NCI-H69 (cell line): Measurements from ENCODE around the gene ZNF609.
A peak's percentile ranks its signal among the peaks of the same experiment; 100 is the strongest.

Experiments used
- DNase-seq: peaks from one replicate; lab custom pipeline; 2025; lab: John Stamatoyannopoulos, UW

ZNF609 gene

GRCh38 chr15:64651601-64652191 lies 191.3 kb downstream of the ZNF609 start:
- DNase-seq, result peak; percentile 85

DNA sequence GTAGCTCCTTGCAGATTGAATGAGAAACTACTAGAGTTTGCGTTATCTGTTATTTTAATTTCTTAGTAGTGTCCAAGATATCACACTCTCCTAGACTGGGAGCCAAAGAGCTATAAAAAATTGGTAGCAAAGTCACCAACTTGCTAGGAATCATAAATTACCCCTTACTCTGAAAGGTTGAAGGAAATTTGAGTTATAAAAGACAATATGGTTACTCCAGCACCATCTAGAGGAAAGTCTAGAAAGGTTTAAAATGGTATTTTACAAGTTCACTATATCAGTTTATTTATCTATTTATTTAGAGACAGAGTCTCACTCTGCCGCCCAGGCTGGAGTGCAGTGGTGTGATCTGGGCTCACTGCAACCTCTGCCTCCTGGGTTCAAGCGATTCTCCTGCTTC lies 193.4 kb downstream of the ZNF609 start:
- DNase-seq, result peak; percentile 41

DNA sequence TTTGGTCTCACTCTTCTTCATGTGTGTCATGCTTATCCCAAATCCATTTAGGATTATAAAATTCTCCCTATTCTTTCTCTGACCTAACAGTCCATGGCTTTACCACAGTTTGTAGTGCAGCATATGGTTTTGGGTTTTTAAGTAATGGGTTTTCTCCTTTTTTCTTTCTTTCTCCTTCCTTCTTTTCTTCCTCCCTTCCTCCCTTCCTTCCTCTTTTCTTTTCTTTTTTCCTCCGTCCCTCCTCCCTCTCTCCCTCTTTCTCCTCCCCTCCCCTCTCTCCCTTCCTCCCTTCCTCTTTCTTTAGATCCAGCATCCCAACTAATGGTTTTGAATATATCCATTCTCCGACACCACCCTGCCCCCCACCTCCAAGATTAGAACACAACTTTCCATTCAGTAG lies 196.1 kb downstream of the ZNF609 start:
- no peak for DNase-seq

GRCh38 chr15:64665179-64665578 lies 204.8 kb downstream of the ZNF609 start:
- no peak for DNase-seq

DNA sequence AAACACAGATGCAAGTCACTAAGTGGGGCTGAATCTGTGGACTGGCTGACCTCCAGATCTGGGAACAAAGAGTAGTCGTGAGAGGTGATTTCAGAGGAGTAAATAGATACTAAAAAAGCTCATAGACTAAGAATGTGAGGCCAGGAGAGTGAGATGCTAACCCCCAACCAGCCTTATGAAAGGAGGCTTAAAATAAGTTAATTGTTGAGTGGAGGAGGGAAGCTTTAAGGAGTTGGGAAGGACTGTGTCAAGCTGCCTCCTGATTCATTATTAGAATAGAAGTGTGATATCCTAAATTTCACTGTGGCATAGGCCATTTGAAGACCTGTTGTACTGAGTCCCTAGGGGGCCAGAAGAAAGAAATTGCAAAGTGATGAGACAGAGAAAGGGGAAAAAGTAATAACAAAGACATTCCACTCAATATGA lies 207.4 kb downstream of the ZNF609 start:
- no peak for DNase-seq

GRCh38 chr15:64673866-64674265 lies 213.5 kb downstream of the ZNF609 start:
- no peak for DNase-seq

DNA sequence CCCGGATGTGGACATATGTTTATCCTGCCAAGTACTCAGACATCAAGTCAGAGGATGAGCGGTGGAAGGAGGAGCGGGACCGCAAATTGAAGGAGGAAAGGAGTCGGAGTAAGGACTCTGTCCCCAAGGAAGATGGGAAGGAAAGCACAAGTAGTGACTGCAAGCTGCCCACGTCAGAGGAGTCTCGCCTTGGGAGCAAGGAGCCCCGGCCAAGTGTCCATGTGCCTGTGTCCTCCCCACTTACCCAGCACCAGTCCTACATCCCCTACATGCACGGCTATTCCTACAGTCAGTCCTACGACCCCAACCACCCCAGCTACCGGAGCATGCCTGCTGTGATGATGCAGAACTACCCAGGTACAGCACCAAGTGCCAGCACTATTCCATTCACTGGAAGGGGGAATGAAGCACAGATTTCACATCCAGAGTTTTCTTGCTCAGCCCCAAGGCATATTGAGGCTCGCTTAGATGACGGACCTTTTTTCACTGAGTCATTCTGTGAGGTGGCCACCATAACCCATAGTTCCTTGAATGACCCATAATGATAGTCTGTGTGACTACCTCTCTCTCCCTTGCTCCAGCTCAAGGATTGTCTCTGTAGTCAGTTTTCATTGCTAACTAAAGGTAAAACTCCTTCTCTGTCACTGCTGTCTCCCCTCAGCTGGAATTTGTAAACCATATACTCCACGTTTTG lies 217.9 kb downstream of the ZNF609 start:
- no peak for DNase-seq

DNA sequence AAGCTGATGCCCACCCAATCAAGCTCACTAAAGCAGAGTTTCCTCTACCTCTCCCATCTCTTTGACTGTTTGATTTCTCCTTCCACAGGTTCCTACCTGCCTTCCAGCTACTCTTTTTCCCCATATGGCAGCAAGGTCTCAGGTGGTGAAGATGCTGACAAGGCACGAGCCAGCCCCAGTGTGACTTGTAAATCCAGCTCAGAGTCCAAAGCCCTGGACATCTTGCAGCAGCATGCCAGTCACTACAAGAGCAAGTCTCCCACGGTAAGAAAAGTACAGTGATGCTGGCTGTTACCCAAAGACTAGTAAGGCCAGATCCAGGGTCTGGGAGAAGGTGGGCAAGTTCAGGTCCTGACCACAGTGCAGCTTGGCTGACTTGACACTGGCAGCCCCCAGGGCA lies 219.7 kb downstream of the ZNF609 start:
- no peak for DNase-seq

DNA sequence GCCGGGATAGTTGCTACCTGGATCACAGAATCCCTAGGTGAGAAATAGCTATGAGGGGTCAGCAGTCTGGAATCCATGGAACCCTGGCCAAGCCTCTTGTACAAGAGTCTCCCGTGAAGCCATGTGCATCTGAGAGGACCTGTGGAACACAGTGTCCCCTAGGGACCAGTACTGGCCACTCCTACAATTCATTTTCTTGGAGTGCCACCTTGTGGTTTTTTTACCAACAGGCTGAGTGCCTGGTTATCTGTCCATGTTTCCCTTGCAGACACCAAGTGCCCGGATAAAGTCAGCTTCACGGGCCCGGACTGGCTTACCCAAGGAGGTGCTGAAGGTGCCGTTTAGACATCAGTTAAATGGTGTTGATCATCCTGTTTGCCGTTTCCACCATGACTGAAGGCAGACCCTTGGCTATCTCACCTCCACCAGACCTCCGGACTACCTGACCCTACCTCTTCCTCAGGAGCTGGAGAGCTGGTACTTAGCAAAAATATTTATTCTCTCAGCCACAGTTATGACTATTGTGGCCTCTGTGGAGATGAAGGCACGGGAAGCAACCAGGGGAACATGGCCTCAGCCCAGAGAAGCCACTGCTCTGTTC lies 221.1 kb downstream of the ZNF609 start:
- peak; percentile 87 for DNase-seq

GRCh38 chr15:64682255-64682654 lies 221.9 kb downstream of the ZNF609 start:
- no peak for DNase-seq

GRCh38 chr15:64683378-64683777 lies 223.0 kb downstream of the ZNF609 start:
- DNase-seq, result no peak

DNA sequence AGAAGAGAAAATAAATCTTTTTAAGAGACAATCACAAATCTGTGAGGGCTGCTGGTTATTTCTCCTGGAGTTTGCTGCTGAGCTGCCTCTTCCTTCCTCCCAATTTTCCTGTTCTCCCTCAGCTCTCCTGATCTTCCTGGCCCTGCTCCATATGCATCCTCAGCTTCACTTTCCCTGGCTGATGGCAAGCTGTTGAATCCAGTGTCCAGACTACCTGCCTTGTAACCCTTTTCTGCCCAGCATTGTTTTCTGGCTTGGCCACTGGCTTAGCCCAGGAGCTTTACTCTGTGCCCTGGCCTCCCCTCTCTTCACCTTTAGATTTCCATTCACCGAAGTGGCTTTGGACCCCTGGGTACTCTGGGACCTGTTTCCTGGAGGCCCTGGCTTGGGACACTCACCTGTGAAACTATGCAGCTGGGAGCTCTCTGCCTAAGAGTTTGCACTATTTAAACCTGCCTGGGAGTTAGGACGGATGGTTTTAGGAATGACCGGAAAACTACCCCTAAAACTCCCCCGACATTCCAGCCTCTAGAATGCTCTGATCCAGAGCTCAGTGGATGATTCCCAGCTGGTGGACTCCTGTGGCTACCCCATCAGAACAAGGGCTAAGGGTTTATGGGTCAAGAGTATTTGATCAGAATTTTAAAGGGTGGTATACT lies 225.0 kb downstream of the ZNF609 start:
- DNase-seq, result no peak

- DNase-seq, result peak; percentile 74
Measured at GRCh38 chr15:64686130-64686735, 225.9 kb downstream of the ZNF609 start.

GRCh38 chr15:64687172-64687571 lies 226.8 kb downstream of the ZNF609 start:
- peak; percentile 76 for DNase-seq

GRCh38 chr15:64687688-64688087 lies 227.3 kb downstream of the ZNF609 start:
- no peak for DNase-seq

DNA sequence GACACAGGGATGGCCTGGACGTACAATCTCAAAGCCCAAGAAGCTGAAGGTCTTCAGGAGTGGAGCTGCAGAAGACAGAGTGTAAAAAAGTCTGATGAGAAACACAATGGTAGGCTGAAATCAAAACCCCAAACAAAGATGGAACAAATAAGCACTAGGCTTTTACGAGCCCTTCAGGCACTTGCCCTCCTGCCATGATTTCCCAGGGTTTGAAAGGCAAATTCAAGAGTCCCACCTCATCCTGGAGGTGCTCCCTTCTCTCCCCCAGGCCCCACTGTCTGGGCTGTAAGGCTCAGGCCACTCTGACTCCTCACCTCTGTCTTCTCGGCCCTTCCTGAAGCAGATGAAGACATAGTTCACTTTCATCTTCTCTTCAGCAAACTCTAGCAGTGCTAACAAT lies 228.4 kb downstream of the ZNF609 start:
- DNase-seq, result no peak

DNA sequence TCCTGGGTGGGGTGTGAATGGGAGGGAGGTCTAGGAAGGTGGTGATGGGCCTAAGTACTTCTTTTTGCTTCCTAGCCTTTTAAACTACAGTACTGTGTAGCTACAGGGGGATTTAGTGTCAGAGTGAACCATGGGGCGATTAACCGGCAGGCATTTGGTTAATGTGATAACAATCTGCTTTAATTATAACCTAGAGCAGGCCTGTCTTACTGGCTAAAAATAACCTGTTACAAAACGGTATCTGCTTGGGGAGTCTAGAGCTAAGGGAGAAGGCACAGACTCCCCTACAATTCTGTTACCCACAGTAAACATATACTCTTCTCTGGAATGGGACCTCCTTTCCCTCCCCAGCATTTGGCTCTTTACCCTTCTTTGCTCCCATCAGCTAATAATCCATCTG lies 229.6 kb downstream of the ZNF609 start:
- DNase-seq, result peak; percentile 48

DNA sequence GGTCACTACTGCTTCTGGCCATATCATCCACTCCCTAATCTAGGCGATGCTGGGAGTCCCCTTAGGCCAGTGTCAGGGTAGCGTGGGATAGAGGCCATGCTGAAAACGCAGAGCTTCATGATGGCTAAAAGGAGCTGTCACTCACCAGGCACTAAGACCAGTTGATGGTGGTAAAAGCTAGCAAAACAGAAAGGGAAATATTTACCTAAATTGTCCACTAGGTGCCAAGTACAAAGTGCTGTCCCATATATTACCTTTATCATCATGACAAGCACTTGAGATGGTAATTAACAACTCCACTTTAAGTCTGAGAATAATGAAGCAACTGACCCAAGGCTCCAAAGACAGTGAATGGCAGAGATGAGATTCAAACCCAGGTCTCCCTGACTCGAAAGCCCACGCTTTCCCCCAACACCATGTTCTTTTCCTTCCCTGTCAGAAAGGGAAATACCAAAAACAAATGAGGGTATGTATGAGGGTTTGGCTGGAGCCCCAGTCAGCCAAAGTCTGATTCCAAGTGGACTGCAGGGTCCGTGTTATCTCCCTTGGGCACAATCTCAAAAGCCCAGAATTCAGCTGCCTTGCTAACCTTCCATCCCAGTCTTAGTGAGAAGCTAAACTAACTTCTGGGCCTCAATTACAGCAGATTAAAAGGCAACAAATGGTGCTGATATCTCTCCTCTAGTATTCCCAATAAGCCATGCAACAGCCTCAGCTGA lies 230.4 kb downstream of the ZNF609 start:
- DNase-seq, result peak; percentile 36

DNA sequence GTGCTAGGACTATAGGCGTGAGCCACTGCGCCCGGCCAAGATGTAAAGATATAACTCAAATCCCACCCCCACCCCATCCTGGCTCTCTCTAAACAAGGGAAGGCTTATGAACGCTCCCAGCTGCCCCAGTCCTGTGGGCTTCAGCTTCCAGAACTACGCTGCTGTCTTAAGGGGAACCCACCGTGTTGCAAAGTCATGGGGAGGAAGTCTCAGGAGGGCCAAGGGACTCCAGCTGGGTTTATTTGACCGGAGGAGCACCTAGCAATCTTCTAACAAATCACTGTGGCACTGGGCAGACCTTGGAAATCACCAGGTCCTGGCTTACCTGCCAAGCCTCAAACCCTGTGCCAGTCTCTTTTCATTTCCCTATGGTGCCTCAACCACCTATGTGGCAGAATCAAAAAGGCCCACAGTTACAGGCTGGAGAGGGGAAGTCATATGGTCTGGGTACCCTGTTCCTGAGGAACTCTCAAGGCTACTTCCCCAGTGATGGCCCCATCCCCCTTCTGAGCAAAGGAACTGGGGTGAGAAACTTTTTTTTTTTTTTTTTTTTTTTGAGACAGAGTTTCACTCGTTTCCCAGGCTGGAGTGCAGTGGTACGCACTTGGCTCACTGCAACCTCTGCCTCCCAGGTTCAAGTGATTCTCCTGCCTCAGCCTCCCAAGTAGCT lies 231.7 kb downstream of the ZNF609 start:
- no peak for DNase-seq

- peak; percentile 61 for DNase-seq
Measured at GRCh38 chr15:64693134-64693533, 232.8 kb downstream of the ZNF609 start.

GRCh38 chr15:64694816-64695215 lies 234.4 kb downstream of the ZNF609 start:
- peak; percentile 44 for DNase-seq
